ENCODE results near the gene MFSD1. TPM values are rescaled to one million over a fixed set of nuclear protein-coding genes. Genes with fewer than 3 reads are reported as not detected.

The MFSD1 gene
- total RNA-seq, 1 donor from 2014 or later: 35.9 TPM

DNA sequence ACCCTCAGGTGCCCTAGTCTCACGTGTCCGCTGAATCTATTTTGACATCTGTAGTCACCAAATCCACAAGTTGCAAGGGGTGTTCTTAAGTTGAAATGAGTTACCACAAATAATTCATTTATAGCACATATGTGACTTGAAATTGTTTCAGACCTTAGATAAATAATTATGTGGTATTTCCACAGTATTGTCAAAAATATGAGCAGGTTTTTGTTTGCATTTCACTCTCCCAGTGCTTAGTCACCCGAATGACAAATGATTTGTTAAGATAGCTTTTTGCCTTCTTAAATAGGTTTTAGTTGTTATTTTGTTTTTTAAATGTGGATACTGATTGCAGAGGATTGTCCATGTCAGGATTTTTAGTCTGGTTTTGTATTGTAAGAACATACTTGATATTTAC is 2.6 kb downstream of the MFSD1 start:
- intact Hi-C loops (cut with DNase I): loop anchor here (10.0 kb wide), 1 partner anchor 1650 kb away; no protein-coding TSS in a partner anchor
- Histone ChIP-seq H3K36me3 (peaks cover 22 to 29% of the 10 kb centered on the region in 2 donors), H3K27me3 (no peaks in the 10 kb centered on the region), H3K9me3 (no peaks in the 10 kb centered on the region), H3K27ac (no peak overlapping the region), H3K4me1 (peaks cover 3 to 9% of the 10 kb centered on the region in 2 donors), H3K4me3 (peak overlapping the region in 1 of 2 donors; percentile 24)
- TF ChIP-seq, protein P1, sequence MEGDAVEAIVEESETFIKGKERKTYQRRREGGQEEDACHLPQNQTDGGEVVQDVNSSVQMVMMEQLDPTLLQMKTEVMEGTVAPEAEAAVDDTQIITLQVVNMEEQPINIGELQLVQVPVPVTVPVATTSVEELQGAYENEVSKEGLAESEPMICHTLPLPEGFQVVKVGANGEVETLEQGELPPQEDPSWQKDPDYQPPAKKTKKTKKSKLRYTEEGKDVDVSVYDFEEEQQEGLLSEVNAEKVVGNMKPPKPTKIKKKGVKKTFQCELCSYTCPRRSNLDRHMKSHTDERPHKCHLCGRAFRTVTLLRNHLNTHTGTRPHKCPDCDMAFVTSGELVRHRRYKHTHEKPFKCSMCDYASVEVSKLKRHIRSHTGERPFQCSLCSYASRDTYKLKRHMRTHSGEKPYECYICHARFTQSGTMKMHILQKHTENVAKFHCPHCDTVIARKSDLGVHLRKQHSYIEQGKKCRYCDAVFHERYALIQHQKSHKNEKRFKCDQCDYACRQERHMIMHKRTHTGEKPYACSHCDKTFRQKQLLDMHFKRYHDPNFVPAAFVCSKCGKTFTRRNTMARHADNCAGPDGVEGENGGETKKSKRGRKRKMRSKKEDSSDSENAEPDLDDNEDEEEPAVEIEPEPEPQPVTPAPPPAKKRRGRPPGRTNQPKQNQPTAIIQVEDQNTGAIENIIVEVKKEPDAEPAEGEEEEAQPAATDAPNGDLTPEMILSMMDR (IDR thresholded peaks at IDR 0.05): no peak
- DNase-seq (ENCODE audit: low spot score in 2 of 2): no peak

GRCh38 chr3:158808697-158809096 is 6.8 kb downstream of the MFSD1 start:
- no peak overlapping the region for H3K27ac ChIP-seq
- no peaks in the 10 kb centered on the region for H3K4me1 ChIP-seq
- intact Hi-C loops (cut with DNase I): loop anchor here (10.0 kb wide), 1 partner anchor 1654 kb away; no protein-coding TSS in a partner anchor
- TF ChIP-seq, protein P1 (IDR thresholded peaks at IDR 0.05): no peak
- H3K36me3 ChIP-seq: peaks cover 57 to 70% of the 10 kb centered on the region in 2 donors
- H3K4me3 ChIP-seq: no peak overlapping the region
- no peaks in the 10 kb centered on the region for H3K27me3 ChIP-seq
- H3K9me3 ChIP-seq: no peaks in the 10 kb centered on the region
- DNase-seq (ENCODE audit: low spot score in 2 of 2): no peak

- no peaks in the 10 kb centered on the region for H3K27me3 ChIP-seq
- intact Hi-C loops (cut with DNase I): loop anchor here (10.0 kb wide), 1 partner anchor 1655 kb away; no protein-coding TSS in a partner anchor
- TF ChIP-seq, protein P1 (IDR thresholded peaks at IDR 0.05): no peak
- peaks cover 65 to 78% of the 10 kb centered on the region in 2 donors for H3K36me3 ChIP-seq
- H3K4me3 ChIP-seq: no peak overlapping the region
- peak overlapping the region in 1 of 2 donors; percentile 22 for H3K27ac ChIP-seq
- no peaks in the 10 kb centered on the region for H3K4me1 ChIP-seq
- no peaks in the 10 kb centered on the region for H3K9me3 ChIP-seq
- no peak for DNase-seq (ENCODE audit: low spot score in 2 of 2)
Observed at GRCh38 chr3:158809642-158810041, 7.8 kb downstream of the MFSD1 start.

GRCh38 chr3:158810823-158811724 is 9.2 kb downstream of the MFSD1 start:
- H3K9me3 ChIP-seq: no peaks in the 10 kb centered on the region
- H3K27me3 ChIP-seq: no peaks in the 10 kb centered on the region
- peak overlapping the region in 1 of 2 donors; percentile 33 for H3K27ac ChIP-seq
- TF ChIP-seq, protein P1 (IDR thresholded peaks at IDR 0.05): no peak
- intact Hi-C loops (cut with DNase I): no loop called here
- no peak overlapping the region for H3K4me3 ChIP-seq
- H3K36me3 ChIP-seq: peaks cover 70 to 85% of the 10 kb centered on the region in 2 donors
- no peak for DNase-seq (ENCODE audit: low spot score in 2 of 2)
- H3K4me1 ChIP-seq: no peaks in the 10 kb centered on the region

DNA sequence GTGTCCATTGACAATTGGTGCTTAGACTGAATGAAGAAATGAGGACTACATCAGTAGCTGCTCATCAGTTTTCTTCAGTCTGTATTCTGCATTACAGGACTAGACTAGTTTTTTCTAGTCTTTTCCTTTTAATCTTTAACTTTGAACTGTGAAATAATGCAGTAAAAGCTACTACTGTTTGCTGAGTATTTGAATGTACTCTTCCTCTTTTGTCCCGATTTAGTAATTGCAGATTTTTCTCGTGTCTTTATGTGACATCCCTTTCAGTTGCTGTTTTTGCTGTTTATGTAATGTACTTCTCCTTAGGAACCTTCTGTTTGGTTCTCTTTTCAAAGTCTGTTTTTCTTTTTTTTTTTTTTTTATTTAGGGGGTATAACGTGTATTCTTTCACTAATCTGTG is 17.4 kb downstream of the MFSD1 start:
- Histone ChIP-seq H3K4me3 (no peak overlapping the region), H3K4me1 (no peaks in the 10 kb centered on the region), H3K9me3 (no peaks in the 10 kb centered on the region), H3K36me3 (peaks cover 40 to 79% of the 10 kb centered on the region in 2 donors), H3K27ac (peak overlapping the region in 1 of 2 donors; percentile 33), H3K27me3 (no peaks in the 10 kb centered on the region)
- no peak for DNase-seq (ENCODE audit: low spot score in 2 of 2)
- TF ChIP-seq, protein P1 (IDR thresholded peaks at IDR 0.05): no peak
- intact Hi-C loops (cut with DNase I): no loop called here

Measured in ascending aorta (tissue), 2 donors.